IMR-90 (cell line): ENCODE data around the gene NOS3. TPM values are rescaled to one million over a fixed set of nuclear protein-coding genes. Genes with fewer than 3 reads are reported as not detected.

Experiments used
- ATAC-seq: fragments of 200-7000 bp; cut with Tn5 transposase; 2 replicates; pipeline ENCODE4 v1.9.1; 2020; ENCODE audit warnings: low read depth, mild to moderate bottlenecking, moderate library complexity
- BruUV-seq: library from RNA; stranded (reverse); fragments of 400-500 nt; replicated peaks from 2 replicates; lab custom pipeline; 2021; lab: Mats Ljungman, UMichigan
- CTCF ChIA-PET: fragments of 300-600 bp; formaldehyde crosslinking; extraction: SDS; loops from one replicate; lab custom pipeline; 2021; ENCODE audit warnings: antibody characterized with exemption; lab: Yijun Ruan, JAX
- POLR2A ChIA-PET: fragments of 300-600 bp; sonication (Branson Sonifier 250); formaldehyde crosslinking; loops from one replicate; lab custom pipeline; 2022; ENCODE audit warnings: antibody characterized with exemption; ENCODE audit not compliant: unreplicated experiment; lab: Charles Lee
- DNase-seq: peaks from one replicate; pipeline ENCODE4 v3.0.0; 2013
- H2AFZ ChIP-seq: replicated peaks from 2 replicates; pipeline ENCODE3; 2013; ENCODE audit warnings: low read length, mild to moderate bottlenecking; ENCODE audit not compliant: poor library complexity
- H2AK5ac ChIP-seq: 2 replicates; pipeline ENCODE4 v1.6.1; 2013; ENCODE audit warnings: low read depth, low read length, inconsistent platforms
- H2AK9ac ChIP-seq: replicated peaks from 2 replicates; pipeline ENCODE3; 2013; ENCODE audit warnings: mild to moderate bottlenecking, low read depth, low read length, moderate library complexity; ENCODE audit not compliant: poor library complexity
- H2BK120ac ChIP-seq: 2 replicates; pipeline ENCODE4 v1.6.1; 2013; ENCODE audit warnings: low read depth, low read length, inconsistent platforms
- H2BK15ac ChIP-seq: 3 replicates; pipeline ENCODE4 v1.6.1; 2013; ENCODE audit warnings: low read depth, low read length, inconsistent platforms
- H2BK20ac ChIP-seq: 2 replicates; pipeline ENCODE4 v1.6.1; 2013; ENCODE audit warnings: low read depth, mild to moderate bottlenecking, inconsistent platforms, low read length, moderate library complexity
- H2BK5ac ChIP-seq: 2 replicates; pipeline ENCODE4 v1.6.1; 2013; ENCODE audit warnings: mild to moderate bottlenecking, low read depth, low read length, inconsistent platforms; ENCODE audit not compliant: poor library complexity, severe bottlenecking
- H3K14ac ChIP-seq: replicated peaks from 2 replicates; pipeline ENCODE4 v1.6.1; 2013; ENCODE audit warnings: low read depth, low read length, inconsistent platforms
- H3K18ac ChIP-seq: 2 replicates; pipeline ENCODE4 v1.6.1; 2013; ENCODE audit warnings: low read depth, low read length, control low read depth
- H3K23ac ChIP-seq: 2 replicates; pipeline ENCODE4 v1.6.1; 2013; ENCODE audit warnings: low read depth, low read length, inconsistent platforms
- H3K27ac ChIP-seq: 2 replicates; pipeline ENCODE4 v1.5.1; 2013; ENCODE audit warnings: mild to moderate bottlenecking, control low read depth, low read length; ENCODE audit not compliant: insufficient read depth
- H3K27me3 ChIP-seq: 2 replicates; pipeline ENCODE4 v1.6.1; 2013; ENCODE audit warnings: low read length; ENCODE audit not compliant: control insufficient read depth, insufficient read depth
- H3K36me3 ChIP-seq: 2 replicates; pipeline ENCODE4 v1.6.1; 2013; ENCODE audit warnings: low read length, mixed read lengths; ENCODE audit not compliant: control insufficient read depth, insufficient read depth
- H3K4ac ChIP-seq: 2 replicates; pipeline ENCODE4 v1.6.1; 2013; ENCODE audit warnings: low read depth, low read length, inconsistent platforms
- H3K4me1 ChIP-seq: 2 replicates; pipeline ENCODE4 v1.6.1; 2013; ENCODE audit warnings: low read length, mixed read lengths; ENCODE audit not compliant: control insufficient read depth, insufficient read depth
- H3K4me2 ChIP-seq: 2 replicates; pipeline ENCODE4 v1.6.1; 2013; ENCODE audit warnings: low read depth, mild to moderate bottlenecking, control low read depth, low read length, moderate library complexity
- H3K4me3 ChIP-seq: 2 replicates; pipeline ENCODE4 v1.5.1; 2013; ENCODE audit warnings: low read depth, mild to moderate bottlenecking, control low read depth, low read length, moderate library complexity; ENCODE audit not compliant: insufficient read depth
- H3K56ac ChIP-seq: 2 replicates; pipeline ENCODE4 v1.6.1; 2013; ENCODE audit warnings: low read length, inconsistent platforms; ENCODE audit not compliant: insufficient read depth; ENCODE audit errors: extremely low read depth
- H3K79me1 ChIP-seq, 2 experiments: 2 replicates each; pipeline ENCODE4 v1.6.1; 2013; ENCODE audit warnings: low read length in 2 of 2, inconsistent platforms in 1 of 2, low read depth in 1 of 2
- H3K9ac ChIP-seq: 2 replicates; pipeline ENCODE4 v1.6.1; 2013; ENCODE audit warnings: low read depth, low read length, control low read depth
- H3K9me1 ChIP-seq: 2 replicates; pipeline ENCODE4 v1.6.1; 2013; ENCODE audit warnings: low read length, inconsistent platforms; ENCODE audit not compliant: insufficient read depth
- H3K9me3 ChIP-seq: 2 replicates; pipeline ENCODE4 v1.6.1; 2013; ENCODE audit warnings: low read length; ENCODE audit not compliant: control insufficient read depth, insufficient read depth
- H4K20me1 ChIP-seq: 2 replicates; pipeline ENCODE4 v1.6.1; 2013; ENCODE audit warnings: low read length, inconsistent platforms; ENCODE audit not compliant: insufficient read depth
- H4K5ac ChIP-seq: 2 replicates; pipeline ENCODE4 v1.6.1; 2013; ENCODE audit warnings: mild to moderate bottlenecking, low read depth, low read length, control low read depth
- H4K8ac ChIP-seq, 2 experiments: 2 replicates each; pipeline ENCODE4 v1.6.1; 2013; ENCODE audit warnings: low read depth in 2 of 2, low read length in 2 of 2, control low read depth in 1 of 2, inconsistent platforms in 1 of 2
- H4K91ac ChIP-seq: 2 replicates; pipeline ENCODE4 v1.6.1; 2013; ENCODE audit warnings: low read depth, low read length, inconsistent platforms; ENCODE audit not compliant: insufficient read depth
- BHLHE40 ChIP-seq: fragments of 150-350 bp; IDR thresholded peaks from 2 replicates; pipeline ENCODE4 v1.6.1; 2016; ENCODE audit warnings: mild to moderate bottlenecking, low read depth, low read length
- CHD1 ChIP-seq: IDR thresholded peaks from 2 replicates; pipeline ENCODE4 v1.6.1; 2012; ENCODE audit warnings: low read depth, low read length, improper control_type of control experiment
- FOS ChIP-seq: fragments of 150-350 bp; IDR thresholded peaks from 2 replicates; pipeline ENCODE4 v1.6.1; 2016; ENCODE audit warnings: low read depth, low read length
- MXI1 ChIP-seq: IDR thresholded peaks from 2 replicates; pipeline ENCODE4 v1.6.1; 2012; ENCODE audit warnings: low read depth, mild to moderate bottlenecking, low read length, moderate library complexity, borderline replicate concordance
- NFE2L2 ChIP-seq: fragments of 150-350 bp; IDR thresholded peaks from 2 replicates; pipeline ENCODE4 v1.6.1; 2016; ENCODE audit warnings: low read depth, mild to moderate bottlenecking, low read length
- POLR2A ChIP-seq: IDR thresholded peaks from 2 replicates; pipeline ENCODE4 v1.6.1; 2012; ENCODE audit warnings: mild to moderate bottlenecking, low read depth, low read length
- RCOR1 ChIP-seq: IDR thresholded peaks from 2 replicates; pipeline ENCODE4 v1.6.1; 2012; ENCODE audit warnings: mild to moderate bottlenecking, low read length, improper control_type of control experiment; ENCODE audit not compliant: insufficient replicate concordance
- RFX5 ChIP-seq: IDR thresholded peaks from 2 replicates; pipeline ENCODE4 v1.8.0; 2012; ENCODE audit warnings: low read depth, mild to moderate bottlenecking, low read length, moderate library complexity
- SMC3 ChIP-seq: fragments of 150-350 bp; IDR thresholded peaks from 2 replicates; pipeline ENCODE4 v1.6.1; 2016; ENCODE audit warnings: low read depth, mild to moderate bottlenecking, antibody characterized with exemption, low read length, moderate library complexity
- USF2 ChIP-seq: fragments of 150-350 bp; IDR thresholded peaks from 2 replicates; pipeline ENCODE4 v1.6.1; 2017; ENCODE audit warnings: mild to moderate bottlenecking, antibody characterized with exemption, low read length, low read depth
- WGBS, 2 experiments: methylation state at CpG; one replicate each; pipeline versions ENCODE4 v1.1.5 to v1.1.7; 2013; ENCODE audit warnings: missing lambda C conversion rate in 2 of 2; ENCODE audit not compliant: insufficient read length in 1 of 2; ENCODE audit errors: extremely low coverage in 2 of 2; 5-methylcytosine and 5-hydroxymethylcytosine counted together
- dilution Hi-C: fragments of 300-500 bp; cut with HindIII; formaldehyde crosslinking; loops from one replicate; pipeline ENCODE4 v1.14.3; 2018; ENCODE audit warnings: low sequenced_read_pairs; ENCODE audit not compliant: unreplicated experiment
- in situ Hi-C: fragments of 300-500 bp; cut with MboI; formaldehyde crosslinking; loops from 3 replicates; pipeline ENCODE4 v1.14.3; 2019; ENCODE audit warnings: low sequenced_read_pairs, inconsistent platforms, mixed read lengths
- intact Hi-C: fragments of 100-400 bp; cut with micrococcal nuclease; formaldehyde crosslinking; loops from 2 replicates; pipeline ENCODE4 v1.10.0; 2022
- polyA plus RNA-seq, 3 experiments: library from polyadenylated mRNA; depleted of rRNA; stranded (reverse); fragments of >200 nt; gene quantifications; 2 replicates each; pipeline ENCODE4 v1.2.3, GENCODE V29; 2012; ENCODE audit warnings: low replicate concordance in 1 of 3
- total RNA-seq: library from RNA; depleted of rRNA; stranded (reverse); fragments of >200 nt; gene quantifications from 2 replicates; pipeline ENCODE4 v1.2.3, GENCODE V29; 2012

The NOS3 gene
- total and polyA plus RNA-seq, 2 of the 4 experiments (the other 2 are of a cell fraction): 0.72 to 2.0 TPM

DNA sequence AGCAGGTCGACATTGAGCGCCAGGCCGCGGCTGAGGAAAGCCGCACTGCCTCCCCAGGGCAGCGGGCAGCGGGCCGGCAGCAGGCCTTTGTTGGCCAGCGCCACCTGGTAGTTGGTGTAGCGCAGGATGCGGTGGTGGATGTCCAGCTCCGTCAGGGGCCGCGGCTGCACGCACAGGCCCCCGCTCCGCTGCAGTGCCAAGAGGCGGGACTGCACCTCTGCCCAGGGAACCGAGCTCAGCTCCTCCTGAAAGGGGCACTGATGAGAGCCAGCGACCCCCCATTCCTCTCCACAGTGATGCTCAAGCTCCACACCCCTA is 28.3 kb downstream of the NOS3 start:
- BruUV-seq: no TSS peak
- DNase-seq (no peak), ATAC-seq (no peak)
- Histone ChIP-seq H4K91ac (no peak overlapping the region), H4K8ac (no peak overlapping the region), H3K23ac (no peak overlapping the region), H3K79me1 (no peaks in the 10 kb centered on the region), H3K14ac (no peak overlapping the region), H3K56ac (no peak overlapping the region), H2BK15ac (no peak overlapping the region), H3K4ac (no peak overlapping the region), H3K18ac (no peak overlapping the region), H2BK20ac (no peak overlapping the region), H3K9me1 (no peaks in the 10 kb centered on the region), H3K4me1 (peaks cover 3% of the 10 kb centered on the region; the same call in 1 of the 2 replicates), H3K36me3 (no peaks in the 10 kb centered on the region), H2AFZ (peak overlapping the region; percentile 74), H2BK5ac (no peak overlapping the region), H3K9me3 (no peaks in the 10 kb centered on the region), H4K5ac (no peak overlapping the region), H2BK120ac (no peak overlapping the region), H3K27me3 (peaks cover 61% of the 10 kb centered on the region), H3K4me2 (no peak overlapping the region; the same call in 1 of the 2 replicates), H3K9ac (no peak overlapping the region), H3K4me3 (no peak overlapping the region), H2AK5ac (no peak overlapping the region), H3K27ac (no peak overlapping the region), H4K20me1 (no peaks in the 10 kb centered on the region), H2AK9ac (no peak overlapping the region)
- dilution Hi-C loops (no loop called here), intact Hi-C loops (loop anchor here (2.0 kb wide), 1 partner anchor 56 kb away; no protein-coding TSS in a partner anchor), in situ Hi-C loops (no loop called here)
- TF ChIP-seq RFX5 (no peak), FOS (no peak), BHLHE40 (no peak), RCOR1 (no peak), POLR2A (no peak), USF2 (no peak), SMC3 (no peak), NFE2L2 (no peak), MXI1 (no peak), CHD1 (no peak)
- ChIA-PET POLR2A (no interaction called here), CTCF (interaction anchor here (0.5 to 1.1 kb wide), 3 partner anchors 9 to 1268 kb away, joined by 3 to 8 read pairs (median 3); partner anchors contain the start of gene ABCB8)
- 42% methylated on average over 3 of the region's 20 CpGs; no CpG with 5 or more reads in 1 of the 2 experiments for WGBS, 2 experiments
